ENCODE data around the gene SYK.

DNA sequence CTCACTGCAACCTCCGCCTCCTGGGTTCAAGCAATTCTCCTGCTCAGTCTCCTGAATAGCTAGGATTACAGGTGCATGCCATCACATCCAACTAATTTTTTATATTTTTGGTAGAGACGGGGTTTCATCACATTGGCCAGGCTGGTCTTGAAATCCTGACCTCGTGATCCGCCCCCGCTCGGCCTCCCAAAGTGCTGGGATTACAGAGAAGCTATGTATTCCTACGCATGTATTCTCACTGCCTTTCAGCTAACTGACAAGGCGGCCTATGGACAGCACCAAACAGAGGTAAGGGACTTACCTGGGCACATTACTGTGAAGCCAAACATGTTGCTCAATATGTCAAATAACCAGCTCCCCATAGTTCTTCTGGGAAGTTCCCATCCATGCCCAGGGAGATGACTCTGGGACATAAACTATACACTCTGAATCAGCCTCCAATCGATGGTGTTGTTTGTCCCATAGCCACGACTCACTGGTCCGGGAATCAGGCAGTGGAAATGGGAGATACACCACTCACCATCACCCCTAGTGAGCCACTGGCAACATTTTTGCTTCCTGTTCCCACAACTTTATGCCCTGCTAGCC lies 114.6 kb downstream of the SYK start:
- TF ChIP-seq, protein P1, sequence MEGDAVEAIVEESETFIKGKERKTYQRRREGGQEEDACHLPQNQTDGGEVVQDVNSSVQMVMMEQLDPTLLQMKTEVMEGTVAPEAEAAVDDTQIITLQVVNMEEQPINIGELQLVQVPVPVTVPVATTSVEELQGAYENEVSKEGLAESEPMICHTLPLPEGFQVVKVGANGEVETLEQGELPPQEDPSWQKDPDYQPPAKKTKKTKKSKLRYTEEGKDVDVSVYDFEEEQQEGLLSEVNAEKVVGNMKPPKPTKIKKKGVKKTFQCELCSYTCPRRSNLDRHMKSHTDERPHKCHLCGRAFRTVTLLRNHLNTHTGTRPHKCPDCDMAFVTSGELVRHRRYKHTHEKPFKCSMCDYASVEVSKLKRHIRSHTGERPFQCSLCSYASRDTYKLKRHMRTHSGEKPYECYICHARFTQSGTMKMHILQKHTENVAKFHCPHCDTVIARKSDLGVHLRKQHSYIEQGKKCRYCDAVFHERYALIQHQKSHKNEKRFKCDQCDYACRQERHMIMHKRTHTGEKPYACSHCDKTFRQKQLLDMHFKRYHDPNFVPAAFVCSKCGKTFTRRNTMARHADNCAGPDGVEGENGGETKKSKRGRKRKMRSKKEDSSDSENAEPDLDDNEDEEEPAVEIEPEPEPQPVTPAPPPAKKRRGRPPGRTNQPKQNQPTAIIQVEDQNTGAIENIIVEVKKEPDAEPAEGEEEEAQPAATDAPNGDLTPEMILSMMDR (IDR thresholded peaks at IDR 0.05): no peak
- no peak for TF ChIP-seq EZH2 (IDR thresholded peaks at IDR 0.05; ENCODE audit: borderline replicate concordance, insufficient read depth, low read depth, low read length, poor library complexity, severe bottlenecking)

All from B cell (primary cell).